ENCODE measurements around the gene CCDC136.
A peak's percentile ranks its signal among the peaks of the same experiment; 100 is the strongest.

Gene CCDC136

GRCh38 chr7:128835790-128836641 lies 44.2 kb downstream of the CCDC136 start:
- DNase-seq, result no peak
- peaks cover 38% of the 10 kb centered on the region for H3K4me1 Mint-ChIP-seq
- no peak for TF ChIP-seq CTCF (IDR thresholded peaks at IDR 0.05)
- no peak overlapping the region for H3K4me3 Mint-ChIP-seq
- peaks cover 6% of the 10 kb centered on the region for H3K36me3 Mint-ChIP-seq (ENCODE audit: low read depth)
- H3K27ac Mint-ChIP-seq, result peak overlapping the region; percentile 32
- no peaks in the 10 kb centered on the region for H3K9me3 Mint-ChIP-seq
- H3K27me3 Mint-ChIP-seq (ENCODE audit: low read depth, poor library complexity), result peaks cover 2% of the 10 kb centered on the region

- peaks cover 2% of the 10 kb centered on the region for H3K27me3 Mint-ChIP-seq (ENCODE audit: low read depth, poor library complexity)
- H3K9me3 Mint-ChIP-seq, result no peaks in the 10 kb centered on the region
- peak overlapping the region; percentile 32 for H3K27ac Mint-ChIP-seq
- H3K4me1 Mint-ChIP-seq, result peaks cover 34% of the 10 kb centered on the region
- TF ChIP-seq CTCF (IDR thresholded peaks at IDR 0.05), result no peak
- peaks cover 6% of the 10 kb centered on the region for H3K36me3 Mint-ChIP-seq (ENCODE audit: low read depth)
- no peak overlapping the region for H3K4me3 Mint-ChIP-seq
- DNase-seq, result no peak
Observed at GRCh38 chr7:128836729-128837348, 45.1 kb downstream of the CCDC136 start.

- no peak for DNase-seq
- H3K4me3 Mint-ChIP-seq, result no peak overlapping the region
- no peak overlapping the region for H3K27ac Mint-ChIP-seq
- H3K36me3 Mint-ChIP-seq (ENCODE audit: low read depth), result peaks cover 6% of the 10 kb centered on the region
- H3K4me1 Mint-ChIP-seq, result peaks cover 29% of the 10 kb centered on the region
- peaks cover 2% of the 10 kb centered on the region for H3K27me3 Mint-ChIP-seq (ENCODE audit: low read depth, poor library complexity)
- no peaks in the 10 kb centered on the region for H3K9me3 Mint-ChIP-seq
- no peak for TF ChIP-seq CTCF (IDR thresholded peaks at IDR 0.05)
Observed at GRCh38 chr7:128837521-128837921, 45.8 kb downstream of the CCDC136 start.

GRCh38 chr7:128838109-128838779 lies 46.5 kb downstream of the CCDC136 start:
- no peak for DNase-seq
- Mint-ChIP-seq H3K27me3 (ENCODE audit: low read depth, poor library complexity) (peaks cover 2% of the 10 kb centered on the region), H3K9me3 (no peaks in the 10 kb centered on the region), H3K4me1 (peaks cover 23% of the 10 kb centered on the region), H3K36me3 (ENCODE audit: low read depth) (peaks cover 6% of the 10 kb centered on the region), H3K4me3 (no peak overlapping the region), H3K27ac (no peak overlapping the region)
- no peak for TF ChIP-seq CTCF (IDR thresholded peaks at IDR 0.05)

GRCh38 chr7:128838981-128839731 lies 47.4 kb downstream of the CCDC136 start:
- DNase-seq, result no peak
- H3K27me3 Mint-ChIP-seq (ENCODE audit: low read depth, poor library complexity), result peaks cover 2% of the 10 kb centered on the region
- peaks cover 13% of the 10 kb centered on the region for H3K36me3 Mint-ChIP-seq (ENCODE audit: low read depth)
- no peak overlapping the region for H3K4me3 Mint-ChIP-seq
- H3K27ac Mint-ChIP-seq, result no peak overlapping the region
- no peak for TF ChIP-seq CTCF (IDR thresholded peaks at IDR 0.05)
- peaks cover 14% of the 10 kb centered on the region for H3K4me1 Mint-ChIP-seq
- no peaks in the 10 kb centered on the region for H3K9me3 Mint-ChIP-seq

All from nephron progenitor cell (in vitro differentiated cells).